NCI-H1417 (cell line): ENCODE measurements around the gene SERPINI2.

Experiments
- DNase-seq, 3 experiments: peaks; one replicate each; lab custom pipeline; 2025; lab: John Stamatoyannopoulos, UW

The SERPINI2 gene

GRCh38 chr3:167473863-167474262 is at the start of gene SERPINI2:
Gene SERPINI2 (minus strand): TSS chr3:167474042. CDS start chr3:167471834, 2,208 bp downstream.
- no peak for DNase-seq

- DNase-seq, result no peak
Observed at GRCh38 chr3:167521006-167521355, 47.1 kb upstream of the SERPINI2 start.

- DNase-seq, result no peak
Observed at GRCh38 chr3:167520266-167521005, 46.6 kb upstream of the SERPINI2 start.

GRCh38 chr3:167507954-167508353 is 34.1 kb upstream of the SERPINI2 start:
- DNase-seq, result no peak

GRCh38 chr3:167502401-167502800 is 28.6 kb upstream of the SERPINI2 start:
- DNase-seq, result no peak

GRCh38 chr3:167501941-167502340 is 28.1 kb upstream of the SERPINI2 start:
- DNase-seq, result no peak

GRCh38 chr3:167497903-167498302 is 24.1 kb upstream of the SERPINI2 start:
- no peak for DNase-seq

GRCh38 chr3:167493244-167493643 is 19.4 kb upstream of the SERPINI2 start:
- DNase-seq, result no peak

GRCh38 chr3:167491621-167492020 is 17.8 kb upstream of the SERPINI2 start:
- DNase-seq, result no peak

- DNase-seq, result no peak
Observed at GRCh38 chr3:167489571-167489970, 15.7 kb upstream of the SERPINI2 start.

- no peak for DNase-seq
Observed at GRCh38 chr3:167487556-167487955, 13.7 kb upstream of the SERPINI2 start.

- no peak for DNase-seq
Observed at GRCh38 chr3:167484551-167484950, 10.7 kb upstream of the SERPINI2 start.

- no peak for DNase-seq
Observed at GRCh38 chr3:167483708-167484475, 10.1 kb upstream of the SERPINI2 start.

- DNase-seq, result no peak
Observed at GRCh38 chr3:167481164-167481563, 7.3 kb upstream of the SERPINI2 start.

GRCh38 chr3:167480748-167481147 is 6.9 kb upstream of the SERPINI2 start:
- no peak for DNase-seq

- no peak for DNase-seq
Observed at GRCh38 chr3:167469381-167469780, 4.5 kb downstream of the SERPINI2 start.

- DNase-seq, result peak in 2 of 3 experiments; percentile 24 to 64
Observed at GRCh38 chr3:167467848-167468611, 5.8 kb downstream of the SERPINI2 start.

- peak in 1 of 3 experiments; percentile 39 for DNase-seq
Observed at GRCh38 chr3:167466966-167467365, 6.9 kb downstream of the SERPINI2 start.

GRCh38 chr3:167456157-167456799 is 17.6 kb downstream of the SERPINI2 start:
- no peak for DNase-seq

- DNase-seq, result peak in 1 of 3 experiments; percentile 59
Observed at GRCh38 chr3:167453815-167454214, 20.0 kb downstream of the SERPINI2 start.

- no peak for DNase-seq
Observed at GRCh38 chr3:167451282-167451681, 22.6 kb downstream of the SERPINI2 start.

GRCh38 chr3:167450675-167451074 is 23.2 kb downstream of the SERPINI2 start:
- no peak for DNase-seq
